ENCODE data around the gene SPOCK2.

SPOCK2 gene

DNA sequence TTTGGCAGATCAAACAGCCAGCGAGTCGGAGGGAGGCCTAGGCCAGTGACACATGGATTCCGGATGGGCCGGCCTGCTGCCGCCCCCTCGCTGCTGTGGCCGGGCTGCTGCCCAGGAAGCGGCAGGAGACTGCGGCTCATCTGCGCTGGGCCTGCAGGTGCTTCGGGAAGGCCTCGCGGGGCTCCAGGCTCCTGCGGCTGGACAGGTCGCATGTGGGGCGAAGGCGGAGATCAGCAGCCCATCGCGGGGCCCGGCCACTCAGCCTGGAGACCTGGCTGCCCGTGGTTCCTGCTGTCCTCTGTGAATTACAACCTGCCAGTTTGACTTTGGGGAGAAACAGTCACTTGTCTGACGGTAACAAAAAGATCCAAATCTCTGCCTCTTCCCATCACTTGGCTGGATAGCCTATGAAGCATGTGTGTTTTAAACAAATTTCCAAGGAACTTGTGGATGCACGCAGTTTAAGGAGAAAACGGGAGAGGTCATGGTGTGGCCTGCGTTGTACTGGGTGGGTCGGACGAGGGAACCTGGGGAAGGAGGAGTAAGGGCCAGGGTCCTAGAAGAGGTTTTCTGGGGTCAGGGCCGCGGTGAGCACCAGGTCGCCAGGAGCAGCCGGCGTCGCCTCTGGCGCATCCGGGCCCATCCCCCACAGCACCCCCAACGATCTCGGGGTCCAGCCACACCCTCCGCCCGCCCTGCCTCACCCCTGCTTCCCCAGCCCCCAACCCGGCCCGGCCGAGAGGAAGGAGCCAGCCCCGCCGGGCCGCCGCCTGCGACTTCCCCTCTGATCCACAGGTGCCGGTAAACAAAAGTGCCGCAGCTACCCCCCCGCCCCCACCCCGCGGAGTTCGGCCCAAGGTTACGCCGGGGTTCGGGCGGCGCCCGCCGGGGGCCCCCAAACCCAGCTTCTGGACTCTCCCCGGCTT lies 1.6 kb downstream of the SPOCK2 start:
- DNase-seq: no peak

DNA sequence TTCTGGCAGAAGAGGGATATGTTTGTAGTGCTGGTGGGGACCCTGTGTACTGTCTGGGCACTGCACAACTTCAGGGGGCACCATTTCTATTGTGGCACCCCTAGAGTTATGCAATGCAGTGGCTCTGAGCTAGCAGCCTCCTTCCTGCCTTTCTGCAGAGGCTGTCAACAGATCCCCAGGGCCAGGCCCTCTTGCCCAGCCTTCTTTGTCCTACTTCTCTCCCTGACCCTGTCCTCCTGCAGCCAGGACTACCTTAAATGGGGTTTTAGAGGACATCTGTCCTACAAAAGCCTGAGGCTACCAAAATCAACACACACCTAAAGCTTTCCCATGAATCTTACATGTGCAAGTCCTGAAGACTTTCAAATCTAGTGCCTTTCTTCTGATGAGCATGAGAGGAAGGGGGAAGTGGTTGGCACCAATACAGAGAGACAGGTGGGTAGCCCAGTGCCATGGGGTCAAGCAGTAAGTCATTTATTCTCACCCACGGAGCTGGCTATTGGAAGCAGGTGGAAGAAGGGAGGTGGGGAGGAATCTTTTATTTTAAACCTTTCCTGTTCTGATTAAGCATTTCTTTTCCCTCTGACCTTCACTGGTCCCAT lies 2.4 kb downstream of the SPOCK2 start:
- DNase-seq: no peak

DNA sequence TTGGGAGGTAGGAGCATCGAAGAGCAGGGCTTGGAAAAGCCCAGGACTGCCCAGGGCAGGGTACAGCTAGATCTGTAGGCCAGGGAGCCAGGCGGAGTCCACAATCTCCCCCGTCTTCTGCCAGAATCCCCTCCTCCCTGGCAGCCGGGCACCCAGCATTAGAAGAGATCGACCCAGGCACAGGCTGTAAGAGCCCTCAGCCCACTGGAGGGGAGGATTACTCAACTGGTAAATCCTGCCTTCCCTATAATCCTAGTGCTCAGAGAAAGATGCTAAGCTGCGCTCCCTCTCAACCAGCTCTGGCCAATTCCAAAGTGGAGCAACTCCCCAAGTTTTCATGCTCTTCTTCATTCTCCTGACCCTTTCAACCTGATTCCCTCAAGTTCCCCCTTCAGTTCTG lies 3.2 kb downstream of the SPOCK2 start:
- DNase-seq: no peak

DNA sequence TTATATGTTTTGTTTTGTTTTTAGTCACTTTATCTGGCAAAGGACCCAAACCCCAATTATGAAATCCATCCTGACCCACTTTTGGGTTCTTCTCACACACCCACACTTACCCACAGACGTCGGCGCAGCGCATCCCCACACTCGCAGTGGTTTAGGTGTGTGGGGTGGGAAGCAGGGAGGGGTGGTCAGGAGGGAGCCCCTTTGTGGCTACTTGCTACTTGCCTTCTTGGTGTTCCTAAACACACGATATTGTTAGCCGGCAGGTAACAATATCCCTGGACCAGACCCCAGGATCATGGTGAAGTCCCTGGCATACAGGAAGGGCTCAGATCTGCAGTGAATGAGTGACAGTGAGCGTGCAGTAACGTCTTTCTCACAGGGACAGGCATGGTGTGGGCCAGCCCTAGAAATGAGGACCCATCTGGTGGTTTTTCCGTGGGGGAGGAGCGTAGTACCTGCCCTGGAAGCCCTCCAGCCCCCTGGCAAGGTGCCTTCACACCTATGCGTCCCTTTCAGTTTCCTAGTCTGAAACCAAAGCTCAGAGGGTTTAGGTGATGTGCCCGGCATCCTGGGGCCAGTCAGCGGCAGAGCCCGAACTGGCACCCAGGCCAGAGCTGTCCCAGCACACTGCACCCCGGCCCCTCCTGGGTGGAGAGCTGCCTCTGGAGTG lies 4.4 kb downstream of the SPOCK2 start:
- DNase-seq: no peak

DNA sequence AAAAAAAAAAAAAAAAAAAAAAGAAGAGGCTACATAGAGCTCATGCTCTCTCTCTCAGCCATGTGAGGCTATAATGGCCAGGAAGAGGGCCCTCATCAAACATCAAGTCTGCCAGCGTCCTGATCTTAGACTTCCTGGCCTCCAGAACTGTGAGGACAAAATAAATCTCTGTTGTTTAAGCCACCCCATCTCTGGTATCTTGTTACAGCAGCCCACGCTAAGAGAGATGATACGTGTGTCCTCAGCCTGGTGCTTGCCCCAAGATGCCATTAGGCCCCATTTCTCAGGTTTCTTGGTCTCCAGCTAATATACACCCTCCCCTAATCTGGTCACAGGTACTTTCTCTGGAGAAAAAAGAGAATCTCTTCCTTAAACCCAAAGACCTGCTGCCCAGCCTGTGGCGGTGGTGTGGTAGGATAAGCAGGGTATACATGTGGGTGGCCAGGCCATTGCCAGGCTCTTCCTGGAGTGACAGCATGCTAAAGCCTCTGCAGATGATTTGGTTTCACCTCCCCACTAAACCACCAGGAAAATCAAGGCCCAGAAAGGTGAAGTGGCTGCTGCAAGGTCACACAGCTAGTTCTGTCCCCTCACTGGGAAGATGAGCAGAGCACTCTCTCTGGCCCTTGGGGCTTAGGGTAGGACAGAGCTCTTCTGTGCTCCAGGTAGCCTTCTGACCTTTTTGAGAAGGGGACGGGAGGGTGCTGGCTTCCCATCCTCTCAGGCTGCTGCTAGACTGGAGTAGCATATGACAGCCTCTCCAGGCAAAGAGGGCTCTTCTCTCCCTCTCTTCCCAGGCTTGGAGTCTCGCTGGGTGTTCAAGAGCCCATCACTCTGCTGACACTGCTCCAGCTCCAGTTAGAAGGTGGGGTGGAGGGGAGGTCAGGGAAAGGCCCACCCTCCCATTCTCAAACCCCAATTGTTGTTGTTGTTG lies 5.2 kb downstream of the SPOCK2 start:
- DNase-seq: no peak

DNA sequence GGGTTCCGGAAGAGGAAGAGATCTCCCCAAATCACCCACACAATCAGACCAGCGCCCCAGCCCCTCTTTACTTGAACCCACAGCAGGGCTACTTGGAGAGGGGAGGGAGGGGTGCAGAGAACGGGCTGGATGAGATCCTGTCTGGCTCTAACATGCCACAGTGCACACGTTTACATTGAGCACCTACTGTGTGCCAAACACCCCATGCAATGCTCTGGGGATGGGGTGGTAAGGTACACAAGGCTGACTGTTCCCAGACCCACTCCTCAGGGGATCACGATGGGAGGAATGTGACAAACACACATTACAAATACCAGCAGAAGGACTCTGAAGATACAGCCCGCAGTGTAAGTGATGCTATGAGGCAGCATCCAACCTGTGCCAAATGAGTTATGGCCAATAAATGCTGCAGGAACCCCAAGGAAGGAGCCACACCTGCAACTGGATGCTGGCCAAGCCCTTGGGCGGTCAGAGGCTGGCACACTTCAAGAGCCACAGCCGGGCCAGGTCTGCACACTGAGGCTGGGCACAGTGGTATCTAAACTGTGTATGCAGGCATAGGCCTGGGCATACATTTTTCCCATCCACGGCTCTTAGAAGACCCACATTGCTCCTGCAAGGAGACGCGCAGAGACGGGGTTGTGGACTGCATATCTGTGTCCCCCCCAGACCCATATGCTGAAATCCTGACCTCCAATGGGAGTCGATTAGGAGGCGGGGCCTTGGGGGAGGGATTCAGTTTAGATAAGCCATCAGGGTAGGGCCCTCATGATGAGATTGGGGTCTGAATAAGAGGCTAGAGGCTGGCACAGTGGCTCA lies 6.4 kb downstream of the SPOCK2 start:
- DNase-seq: no peak

DNA sequence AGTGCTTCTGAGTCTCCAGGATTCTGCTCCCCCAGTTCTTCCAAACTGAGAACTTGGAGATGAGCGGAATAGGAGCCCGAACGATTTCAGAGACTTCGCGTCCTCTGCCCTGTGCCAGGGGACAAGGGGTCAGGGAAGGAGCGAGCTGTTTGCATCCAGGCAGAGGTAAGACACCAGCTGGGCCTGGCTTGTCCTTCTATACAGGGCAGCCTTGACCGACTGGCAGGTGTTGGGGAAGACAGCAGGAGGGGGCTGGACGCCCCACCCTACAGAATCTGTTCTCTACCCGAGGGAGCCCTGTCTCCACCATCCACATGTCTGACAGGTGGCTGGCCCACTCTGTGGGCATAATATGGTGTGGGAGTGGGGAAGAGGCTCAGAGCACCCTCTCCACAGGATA lies 7.1 kb downstream of the SPOCK2 start:
- DNase-seq: no peak

DNA sequence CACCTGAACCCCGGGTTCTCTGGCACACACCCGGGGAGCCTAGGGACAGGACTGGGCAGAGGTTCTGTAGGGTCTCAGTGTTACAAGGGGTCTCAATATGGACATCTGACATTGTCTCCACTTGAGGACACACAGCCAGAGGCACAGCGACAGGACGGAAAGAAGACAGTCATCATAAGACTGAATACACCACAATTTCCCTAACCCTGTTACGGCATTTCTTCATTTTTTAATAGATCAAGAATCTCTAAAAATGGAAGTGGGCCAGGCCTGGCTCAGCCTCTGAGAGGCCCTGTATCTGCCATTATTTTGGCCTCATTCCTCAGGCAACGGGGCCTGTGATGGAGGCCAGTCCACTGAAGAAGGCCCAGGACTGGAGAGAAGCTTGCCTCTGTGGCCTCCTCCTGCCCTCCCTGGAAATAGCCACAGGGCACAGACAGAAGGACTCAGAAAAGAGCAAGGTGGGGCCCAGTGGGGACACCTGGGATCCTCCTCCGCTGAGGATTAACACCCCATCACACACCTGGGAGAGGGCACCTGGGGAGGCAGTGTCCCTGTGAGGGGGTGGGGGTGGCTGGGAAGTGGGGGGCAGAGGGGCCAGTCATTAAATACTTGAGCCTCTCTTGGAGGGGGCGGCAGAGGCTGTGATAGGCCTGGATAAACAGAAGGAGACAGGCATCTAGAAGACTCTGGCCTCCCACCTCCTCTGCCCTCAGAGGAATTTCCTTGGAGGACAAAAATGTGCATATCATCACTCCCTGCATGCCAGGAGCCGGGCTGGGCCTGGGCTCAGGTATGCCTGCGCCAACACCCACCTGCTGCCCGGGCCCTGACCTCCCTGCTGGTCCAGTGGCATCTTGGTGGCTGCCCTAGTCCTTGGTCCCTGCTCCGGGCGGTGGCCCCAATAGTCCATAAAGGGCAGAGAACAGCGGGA lies 8.0 kb downstream of the SPOCK2 start:
- no peak for DNase-seq

DNA sequence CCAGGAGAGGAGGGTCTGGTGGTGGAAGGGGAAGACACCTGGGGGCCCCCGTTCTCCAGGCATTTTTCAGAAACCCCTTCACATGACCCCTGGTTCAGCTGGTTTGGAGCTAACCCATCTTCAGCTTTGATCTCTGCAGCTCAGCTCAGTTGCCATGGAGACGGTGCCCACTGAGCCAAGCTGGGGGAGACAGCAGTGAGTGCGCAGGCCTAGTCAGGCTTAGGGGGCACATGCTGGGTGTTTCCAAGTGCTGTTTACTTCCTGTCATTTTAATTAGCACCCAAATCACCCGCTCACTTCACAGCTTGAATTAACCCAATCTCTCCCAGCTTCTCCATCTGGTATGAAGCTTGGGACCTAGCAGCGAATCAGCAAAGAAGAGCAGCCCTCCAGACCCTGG lies 9.0 kb downstream of the SPOCK2 start:
- DNase-seq: no peak

DNA sequence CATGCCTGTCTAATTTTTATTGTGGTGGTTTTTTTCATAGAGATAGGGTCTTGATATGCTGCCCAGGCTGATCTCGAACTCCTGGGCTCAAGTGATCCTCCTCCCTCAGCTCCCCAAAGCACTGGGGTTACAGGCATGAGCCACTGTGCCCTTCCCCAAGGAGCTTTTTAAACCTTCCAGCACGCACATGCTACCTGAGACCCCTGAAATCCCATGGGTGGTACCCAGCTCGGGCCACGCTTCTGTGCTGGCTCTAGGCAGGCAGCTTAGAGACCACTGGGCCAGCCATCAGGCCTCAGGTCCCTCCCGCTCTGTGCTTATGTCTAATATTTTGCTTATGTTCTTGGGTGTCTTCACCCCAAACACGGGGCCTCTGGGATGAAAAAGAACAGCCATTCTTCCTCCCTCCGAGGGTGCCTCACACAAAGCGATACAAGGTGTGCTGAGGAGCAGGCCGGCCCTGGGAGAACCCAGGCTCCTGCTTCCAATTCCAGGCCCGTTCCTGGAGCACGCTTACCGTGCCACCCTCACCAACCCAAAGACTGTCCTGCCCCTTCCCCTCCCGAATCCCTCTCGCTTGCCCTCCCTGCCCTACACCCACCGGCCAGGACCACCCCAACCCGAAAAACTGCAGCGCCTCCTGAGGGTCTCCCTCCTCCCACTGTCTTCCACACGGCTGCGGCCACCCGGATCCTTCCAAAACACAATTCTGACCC lies 10.9 kb downstream of the SPOCK2 start:
- DNase-seq: no peak

DNA sequence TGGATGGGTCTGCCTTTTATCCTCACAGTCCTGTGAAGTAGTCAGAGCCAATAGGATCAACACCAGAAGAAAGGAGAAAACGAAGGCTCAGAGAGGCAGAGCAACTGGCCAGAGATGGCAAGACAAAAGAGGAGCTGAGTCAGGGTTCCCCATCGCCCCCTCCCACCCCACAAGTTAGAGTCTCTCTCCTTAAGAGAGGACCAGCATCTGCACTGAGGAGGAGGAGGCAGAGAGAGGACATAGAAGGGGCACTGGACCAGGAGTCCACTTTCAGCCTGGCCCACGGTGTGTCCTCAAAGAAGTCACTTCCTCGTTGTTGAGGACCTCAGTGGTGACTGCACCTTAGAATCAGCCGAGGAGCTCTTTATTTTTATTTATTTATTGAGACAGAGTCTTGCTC lies 11.6 kb downstream of the SPOCK2 start:
- no peak for DNase-seq

DNA sequence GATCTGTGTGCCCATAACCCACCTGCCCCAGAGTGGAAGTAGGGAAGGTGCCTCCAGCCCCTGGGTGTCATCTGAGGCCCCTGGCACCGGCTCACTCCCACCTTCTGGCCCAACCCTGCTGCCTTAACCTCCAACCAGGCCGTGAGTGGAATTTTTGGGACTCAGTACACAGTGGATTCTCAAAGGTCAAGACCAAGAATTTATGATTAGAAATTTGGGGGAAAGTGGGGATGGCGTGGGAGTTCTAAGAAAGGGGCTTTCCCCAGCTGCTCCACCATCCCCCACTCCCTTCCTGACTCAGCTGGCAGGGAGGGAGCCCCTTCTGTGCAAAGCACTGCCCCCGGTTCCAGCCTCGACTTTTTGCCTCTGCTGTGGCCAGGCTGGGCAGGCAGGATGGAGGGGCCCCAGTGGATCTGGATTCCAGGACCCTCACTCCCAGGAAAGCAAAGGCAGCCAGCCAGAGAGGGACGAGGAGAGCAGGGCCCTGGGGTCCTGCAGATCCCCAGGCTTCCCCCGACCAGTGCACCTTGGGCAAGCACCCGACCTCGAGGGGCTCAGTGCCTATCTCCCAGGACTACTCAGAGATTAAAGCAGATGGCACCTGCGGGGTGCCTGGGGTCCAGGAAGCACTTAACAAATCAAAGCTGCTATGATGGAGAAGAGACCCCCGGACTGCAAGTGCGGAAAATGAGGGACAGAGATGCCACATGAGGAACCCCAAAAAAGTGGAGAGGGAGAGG lies 12.8 kb downstream of the SPOCK2 start:
- no peak for DNase-seq

DNA sequence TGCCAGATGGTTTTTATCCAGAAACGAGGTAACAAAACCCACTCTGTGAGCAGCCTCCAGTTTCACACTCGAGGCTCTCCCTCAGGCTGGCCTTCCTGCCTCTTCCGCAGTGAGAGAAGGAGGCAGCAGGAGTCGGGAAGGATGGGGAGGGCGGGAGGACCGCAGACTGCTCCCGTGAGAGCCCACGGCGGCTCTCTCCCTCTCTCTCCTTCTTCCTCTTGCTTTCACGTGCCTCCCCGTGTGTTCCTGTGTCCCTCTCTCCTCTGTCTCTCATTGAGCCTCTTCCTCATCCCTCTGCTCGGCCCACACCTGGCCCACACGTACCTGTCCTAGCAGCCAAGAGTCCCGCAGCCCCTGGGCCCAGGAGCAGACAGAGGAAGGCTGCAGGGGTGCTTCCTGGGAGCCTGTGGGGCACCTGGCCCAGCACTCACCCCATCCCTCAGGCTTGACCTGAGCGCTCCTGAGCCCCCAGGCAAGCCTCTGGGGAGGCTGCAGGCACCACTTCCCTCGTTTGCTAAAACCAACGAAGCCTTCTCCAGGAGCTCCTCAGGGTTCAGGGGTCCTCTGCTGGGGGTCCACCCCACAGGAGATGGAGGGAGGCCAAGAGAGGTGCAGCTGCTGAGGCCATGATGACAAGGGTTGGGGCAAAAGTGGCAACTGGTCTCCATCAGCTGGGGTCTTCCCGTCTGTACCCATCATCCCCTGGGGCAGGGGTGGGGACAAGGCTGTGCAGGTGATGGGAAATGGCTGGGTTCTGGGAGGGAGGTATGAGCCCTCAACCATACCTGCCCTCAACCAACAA lies 13.6 kb downstream of the SPOCK2 start:
- DNase-seq: no peak

DNA sequence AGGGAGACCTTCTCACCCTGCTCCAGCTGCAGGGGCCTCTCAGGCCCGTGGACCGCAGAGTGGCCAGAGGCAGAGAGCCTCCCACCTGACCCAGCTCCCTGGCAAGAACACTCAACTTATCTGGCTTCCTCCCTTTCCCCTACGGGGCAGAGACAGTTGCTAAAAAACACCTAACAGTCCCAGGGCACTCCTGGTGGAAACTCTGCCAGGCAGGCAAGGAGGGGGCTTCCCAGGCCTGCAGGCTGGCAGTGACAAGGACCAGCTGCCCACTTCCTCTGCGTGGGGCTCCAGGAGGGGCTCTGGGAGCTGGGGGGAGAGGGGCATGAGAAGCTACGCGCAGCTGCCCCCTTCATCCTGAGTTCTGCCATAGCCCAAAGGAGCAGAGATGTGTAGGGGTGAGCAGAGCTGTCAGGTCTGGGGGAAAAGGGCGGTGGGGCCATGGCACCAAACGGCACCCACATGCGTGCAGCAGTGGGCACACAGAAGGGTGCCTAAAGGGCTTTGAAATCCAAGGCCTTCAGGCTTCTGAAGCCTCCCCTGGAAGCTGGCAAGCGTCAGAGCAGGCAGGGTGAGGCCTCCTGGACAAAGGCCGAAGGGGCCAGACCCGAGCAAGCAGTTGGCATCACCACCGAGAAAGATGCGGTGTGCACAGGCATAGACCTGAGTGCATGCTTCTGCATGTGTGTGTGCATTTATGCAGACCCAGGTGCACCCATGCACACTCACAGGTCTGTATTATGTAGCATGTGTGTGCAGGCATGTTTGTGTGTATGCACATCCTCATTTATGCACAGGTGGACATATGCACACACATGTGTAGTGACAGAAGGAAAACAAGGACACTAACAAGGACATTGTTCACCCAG lies 14.4 kb downstream of the SPOCK2 start:
- no peak for DNase-seq

DNA sequence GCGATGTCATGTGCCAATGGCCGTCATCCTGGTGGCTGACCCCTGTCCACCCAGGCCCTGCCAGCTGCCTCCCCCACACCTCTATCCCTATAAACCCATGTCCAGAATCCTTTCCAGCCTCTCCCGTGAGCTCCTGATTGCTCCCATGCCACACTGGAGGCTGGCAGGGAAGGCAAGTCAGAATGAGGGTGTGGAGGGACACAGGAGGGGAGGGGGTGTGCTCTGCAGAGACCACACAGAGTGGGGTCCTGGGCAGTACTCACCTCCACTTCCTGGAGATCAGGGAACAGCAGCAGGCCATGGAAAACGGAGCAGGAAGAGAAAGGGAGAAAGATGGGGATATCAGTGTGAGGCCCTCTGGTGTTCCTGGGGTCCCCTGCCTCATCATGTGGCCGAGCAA lies 15.7 kb downstream of the SPOCK2 start:
- DNase-seq: no peak

DNA sequence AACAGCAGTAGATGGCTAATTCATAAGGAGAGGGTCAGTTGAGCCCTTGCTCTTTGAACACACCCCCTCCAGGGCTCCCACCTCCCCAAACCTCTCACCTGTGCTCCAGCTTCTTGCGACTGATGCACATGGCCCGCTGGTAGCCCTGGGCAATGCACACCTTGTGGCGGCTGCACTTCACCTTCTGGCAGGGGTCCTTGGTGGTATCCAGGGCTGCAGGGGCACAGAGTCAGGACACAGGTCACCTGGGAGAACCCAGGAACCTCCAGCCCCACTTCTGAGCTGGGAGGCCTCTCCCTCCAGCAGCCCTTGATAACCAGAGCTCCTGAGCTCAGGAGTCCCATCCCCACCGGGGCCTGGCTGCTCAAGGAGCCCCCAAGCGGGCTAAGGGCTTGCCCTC lies 16.3 kb downstream of the SPOCK2 start:
- DNase-seq: no peak

DNA sequence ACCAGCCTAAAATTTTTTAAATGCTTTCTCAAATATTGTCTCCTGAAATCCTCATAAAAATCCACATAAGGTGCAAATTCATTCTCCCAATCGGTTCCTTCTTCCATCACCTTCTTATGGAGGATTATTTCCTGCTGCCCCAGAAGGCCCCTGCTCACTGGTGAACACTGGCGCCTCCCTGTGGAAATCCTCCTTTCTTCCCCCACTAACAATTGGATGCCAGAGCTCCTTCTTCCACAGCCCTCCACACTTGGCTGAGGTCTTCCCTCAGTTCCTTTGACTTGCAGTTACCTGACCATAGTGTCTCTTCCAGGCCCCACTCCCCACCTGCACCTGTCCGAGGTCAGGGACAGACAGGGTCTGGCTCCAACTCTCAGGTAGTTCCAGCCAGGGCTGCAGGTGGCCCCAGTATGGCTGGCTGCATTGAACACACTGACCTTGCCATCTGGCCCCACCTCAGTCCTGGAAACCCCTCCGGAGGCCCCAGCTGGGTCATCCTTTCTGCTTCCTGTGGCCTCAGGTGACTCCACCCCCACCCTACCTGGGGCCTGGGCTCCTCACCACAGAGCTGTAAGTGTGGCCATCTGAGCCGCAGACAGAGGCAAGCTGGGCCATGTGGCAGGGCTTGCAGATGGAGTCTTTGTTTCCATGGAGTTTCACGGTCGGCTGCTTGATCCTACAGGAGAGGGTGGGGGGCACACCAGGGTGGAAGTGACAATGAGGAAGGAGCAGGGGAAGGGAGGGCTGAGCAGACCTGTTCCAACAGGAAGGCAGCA lies 18.4 kb downstream of the SPOCK2 start:
- peak; percentile 15 to 26 for DNase-seq

Measured in Kasumi-1 (cell line).